IMR-90 (cell line): Measurements from ENCODE around the gene RAI1. TPM values are rescaled to one million over a fixed set of nuclear protein-coding genes. Genes with fewer than 3 reads are reported as not detected.
A peak's percentile ranks its signal among the peaks of the same experiment; 100 is the strongest.

Experiments used
- ATAC-seq: fragments of 200-7000 bp; cut with Tn5 transposase; 2 replicates; pipeline ENCODE4 v1.9.1; 2020; ENCODE audit warnings: low read depth, mild to moderate bottlenecking, moderate library complexity
- BruUV-seq: library from RNA; stranded (reverse); fragments of 400-500 nt; replicated peaks from 2 replicates; lab custom pipeline; 2021; lab: Mats Ljungman, UMichigan
- CTCF ChIA-PET: fragments of 300-600 bp; formaldehyde crosslinking; extraction: SDS; loops from one replicate; lab custom pipeline; 2021; ENCODE audit warnings: antibody characterized with exemption; lab: Yijun Ruan, JAX
- POLR2A ChIA-PET: fragments of 300-600 bp; sonication (Branson Sonifier 250); formaldehyde crosslinking; loops from one replicate; lab custom pipeline; 2022; ENCODE audit warnings: antibody characterized with exemption; ENCODE audit not compliant: unreplicated experiment; lab: Charles Lee
- DNase-seq: peaks from one replicate; pipeline ENCODE4 v3.0.0; 2013
- H2AFZ ChIP-seq: replicated peaks from 2 replicates; pipeline ENCODE3; 2013; ENCODE audit warnings: low read length, mild to moderate bottlenecking; ENCODE audit not compliant: poor library complexity
- H2AK5ac ChIP-seq: 2 replicates; pipeline ENCODE4 v1.6.1; 2013; ENCODE audit warnings: low read depth, low read length, inconsistent platforms
- H2AK9ac ChIP-seq: replicated peaks from 2 replicates; pipeline ENCODE3; 2013; ENCODE audit warnings: mild to moderate bottlenecking, low read depth, low read length, moderate library complexity; ENCODE audit not compliant: poor library complexity
- H2BK120ac ChIP-seq: 2 replicates; pipeline ENCODE4 v1.6.1; 2013; ENCODE audit warnings: low read depth, low read length, inconsistent platforms
- H2BK15ac ChIP-seq: 3 replicates; pipeline ENCODE4 v1.6.1; 2013; ENCODE audit warnings: low read depth, low read length, inconsistent platforms
- H2BK20ac ChIP-seq: 2 replicates; pipeline ENCODE4 v1.6.1; 2013; ENCODE audit warnings: low read depth, mild to moderate bottlenecking, inconsistent platforms, low read length, moderate library complexity
- H2BK5ac ChIP-seq: 2 replicates; pipeline ENCODE4 v1.6.1; 2013; ENCODE audit warnings: mild to moderate bottlenecking, low read depth, low read length, inconsistent platforms; ENCODE audit not compliant: poor library complexity, severe bottlenecking
- H3K14ac ChIP-seq: replicated peaks from 2 replicates; pipeline ENCODE4 v1.6.1; 2013; ENCODE audit warnings: low read depth, low read length, inconsistent platforms
- H3K18ac ChIP-seq: 2 replicates; pipeline ENCODE4 v1.6.1; 2013; ENCODE audit warnings: low read depth, low read length, control low read depth
- H3K23ac ChIP-seq: 2 replicates; pipeline ENCODE4 v1.6.1; 2013; ENCODE audit warnings: low read depth, low read length, inconsistent platforms
- H3K27ac ChIP-seq: 2 replicates; pipeline ENCODE4 v1.5.1; 2013; ENCODE audit warnings: mild to moderate bottlenecking, control low read depth, low read length; ENCODE audit not compliant: insufficient read depth
- H3K27me3 ChIP-seq: 2 replicates; pipeline ENCODE4 v1.6.1; 2013; ENCODE audit warnings: low read length; ENCODE audit not compliant: control insufficient read depth, insufficient read depth
- H3K36me3 ChIP-seq: 2 replicates; pipeline ENCODE4 v1.6.1; 2013; ENCODE audit warnings: low read length, mixed read lengths; ENCODE audit not compliant: control insufficient read depth, insufficient read depth
- H3K4ac ChIP-seq: 2 replicates; pipeline ENCODE4 v1.6.1; 2013; ENCODE audit warnings: low read depth, low read length, inconsistent platforms
- H3K4me1 ChIP-seq: 2 replicates; pipeline ENCODE4 v1.6.1; 2013; ENCODE audit warnings: low read length, mixed read lengths; ENCODE audit not compliant: control insufficient read depth, insufficient read depth
- H3K4me2 ChIP-seq: 2 replicates; pipeline ENCODE4 v1.6.1; 2013; ENCODE audit warnings: low read depth, mild to moderate bottlenecking, control low read depth, low read length, moderate library complexity
- H3K4me3 ChIP-seq: 2 replicates; pipeline ENCODE4 v1.5.1; 2013; ENCODE audit warnings: low read depth, mild to moderate bottlenecking, control low read depth, low read length, moderate library complexity; ENCODE audit not compliant: insufficient read depth
- H3K56ac ChIP-seq: 2 replicates; pipeline ENCODE4 v1.6.1; 2013; ENCODE audit warnings: low read length, inconsistent platforms; ENCODE audit not compliant: insufficient read depth; ENCODE audit errors: extremely low read depth
- H3K79me1 ChIP-seq, 2 experiments: 2 replicates each; pipeline ENCODE4 v1.6.1; 2013; ENCODE audit warnings: low read length in 2 of 2, inconsistent platforms in 1 of 2, low read depth in 1 of 2
- H3K9ac ChIP-seq: 2 replicates; pipeline ENCODE4 v1.6.1; 2013; ENCODE audit warnings: low read depth, low read length, control low read depth
- H3K9me1 ChIP-seq: 2 replicates; pipeline ENCODE4 v1.6.1; 2013; ENCODE audit warnings: low read length, inconsistent platforms; ENCODE audit not compliant: insufficient read depth
- H3K9me3 ChIP-seq: 2 replicates; pipeline ENCODE4 v1.6.1; 2013; ENCODE audit warnings: low read length; ENCODE audit not compliant: control insufficient read depth, insufficient read depth
- H4K20me1 ChIP-seq: 2 replicates; pipeline ENCODE4 v1.6.1; 2013; ENCODE audit warnings: low read length, inconsistent platforms; ENCODE audit not compliant: insufficient read depth
- H4K5ac ChIP-seq: 2 replicates; pipeline ENCODE4 v1.6.1; 2013; ENCODE audit warnings: mild to moderate bottlenecking, low read depth, low read length, control low read depth
- H4K8ac ChIP-seq, 2 experiments: 2 replicates each; pipeline ENCODE4 v1.6.1; 2013; ENCODE audit warnings: low read depth in 2 of 2, low read length in 2 of 2, control low read depth in 1 of 2, inconsistent platforms in 1 of 2
- H4K91ac ChIP-seq: 2 replicates; pipeline ENCODE4 v1.6.1; 2013; ENCODE audit warnings: low read depth, low read length, inconsistent platforms; ENCODE audit not compliant: insufficient read depth
- CHD1 ChIP-seq: IDR thresholded peaks from 2 replicates; pipeline ENCODE4 v1.6.1; 2012; ENCODE audit warnings: low read depth, low read length, improper control_type of control experiment
- MXI1 ChIP-seq: IDR thresholded peaks from 2 replicates; pipeline ENCODE4 v1.6.1; 2012; ENCODE audit warnings: low read depth, mild to moderate bottlenecking, low read length, moderate library complexity, borderline replicate concordance
- POLR2A ChIP-seq: IDR thresholded peaks from 2 replicates; pipeline ENCODE4 v1.6.1; 2012; ENCODE audit warnings: mild to moderate bottlenecking, low read depth, low read length
- WGBS, 2 experiments: methylation state at CpG; one replicate each; pipeline versions ENCODE4 v1.1.5 to v1.1.7; 2013; ENCODE audit warnings: missing lambda C conversion rate in 2 of 2; ENCODE audit not compliant: insufficient read length in 1 of 2; ENCODE audit errors: extremely low coverage in 2 of 2; 5-methylcytosine and 5-hydroxymethylcytosine counted together
- dilution Hi-C: fragments of 300-500 bp; cut with HindIII; formaldehyde crosslinking; loops from one replicate; pipeline ENCODE4 v1.14.3; 2018; ENCODE audit warnings: low sequenced_read_pairs; ENCODE audit not compliant: unreplicated experiment
- in situ Hi-C: fragments of 300-500 bp; cut with MboI; formaldehyde crosslinking; loops from 3 replicates; pipeline ENCODE4 v1.14.3; 2019; ENCODE audit warnings: low sequenced_read_pairs, inconsistent platforms, mixed read lengths
- intact Hi-C: fragments of 100-400 bp; cut with micrococcal nuclease; formaldehyde crosslinking; loops from 2 replicates; pipeline ENCODE4 v1.10.0; 2022
- polyA plus RNA-seq, 3 experiments: library from polyadenylated mRNA; depleted of rRNA; stranded (reverse); fragments of >200 nt; gene quantifications; 2 replicates each; pipeline ENCODE4 v1.2.3, GENCODE V29; 2012; ENCODE audit warnings: low replicate concordance in 1 of 3
- total RNA-seq: library from RNA; depleted of rRNA; stranded (reverse); fragments of >200 nt; gene quantifications from 2 replicates; pipeline ENCODE4 v1.2.3, GENCODE V29; 2012

RAI1 gene
- total and polyA plus RNA-seq, 2 of the 4 experiments (the other 2 are of a cell fraction) = 1.8 to 10.5 TPM

DNA sequence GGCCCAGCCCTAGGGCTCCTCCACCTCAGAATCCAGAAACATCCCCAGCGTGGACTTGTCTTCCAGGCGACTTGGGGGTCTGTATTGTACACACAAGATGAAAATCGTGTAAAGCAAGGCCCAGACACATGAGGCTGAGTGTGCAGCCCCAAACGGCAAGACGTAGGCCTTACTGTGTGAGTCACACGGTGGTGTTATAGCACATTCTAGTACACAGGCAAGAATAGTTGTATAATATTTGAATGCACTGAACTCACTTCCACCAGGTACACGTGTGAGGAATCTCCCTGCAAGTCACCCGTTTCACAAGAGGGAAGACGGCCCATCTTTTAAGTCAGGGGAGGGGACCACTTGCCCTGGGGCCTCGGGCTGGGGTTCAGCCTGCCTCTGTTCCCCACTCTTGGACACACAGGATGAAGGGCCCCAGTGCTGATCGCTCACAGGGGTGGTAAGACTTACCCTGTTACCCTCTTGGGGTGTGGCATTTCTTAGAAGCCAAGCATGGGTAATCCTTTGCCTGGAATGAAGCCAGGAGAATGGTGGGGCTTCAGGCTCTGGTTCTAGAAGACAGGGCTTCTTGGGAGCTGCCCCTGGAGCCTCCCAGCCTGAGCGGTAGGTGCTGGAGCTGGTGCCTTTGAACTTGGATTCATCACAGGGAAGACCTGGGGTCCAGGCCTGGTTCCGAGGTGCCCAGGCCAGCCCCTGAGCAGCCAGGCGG lies 84.3 kb downstream of the RAI1 start:
- H3K27ac ChIP-seq = no peak overlapping the region
- no peaks in the 10 kb centered on the region for H3K9me3 ChIP-seq
- no peak overlapping the region; the same call in 1 of the 2 replicates for H2AK5ac ChIP-seq
- no peak overlapping the region for H4K91ac ChIP-seq
- TF ChIP-seq POLR2A (no peak), CHD1 (no peak), MXI1 (no peak)
- no peak overlapping the region for H2BK20ac ChIP-seq
- peak; percentile 38; the same call in 1 of the 2 replicates for ATAC-seq
- peaks cover 48% of the 10 kb centered on the region for H3K4me1 ChIP-seq
- peaks cover 97% of the 10 kb centered on the region for H4K20me1 ChIP-seq
- peak; percentile 62 for DNase-seq
- H3K9me1 ChIP-seq = peaks cover 43% of the 10 kb centered on the region
- no peak overlapping the region for H4K5ac ChIP-seq
- no peak overlapping the region for H2BK5ac ChIP-seq
- ChIA-PET POLR2A (no interaction called here), CTCF (no interaction called here)
- H3K4ac ChIP-seq = no peak overlapping the region
- intact Hi-C loops (no loop called here), in situ Hi-C loops (no loop called here), dilution Hi-C loops (no loop called here)
- no peak overlapping the region for H3K4me2 ChIP-seq
- H3K27me3 ChIP-seq = no peaks in the 10 kb centered on the region
- H2AFZ ChIP-seq = peak overlapping the region; percentile 67
- peak overlapping the region; percentile 74 for H2AK9ac ChIP-seq
- no peak overlapping the region for H2BK15ac ChIP-seq
- peaks cover 41 to 95% of the 10 kb centered on the region in 2 experiments for H3K79me1 ChIP-seq
- H3K4me3 ChIP-seq = no peak overlapping the region
- no TSS peak for BruUV-seq
- no peak overlapping the region for H3K9ac ChIP-seq
- H3K56ac ChIP-seq = no peak overlapping the region
- WGBS, 2 experiments = 60% methylated on average over 2 of the region's 14 CpGs; no CpG with 5 or more reads in 1 of the 2 experiments
- no peak overlapping the region for H4K8ac ChIP-seq
- H3K36me3 ChIP-seq = peaks cover 5% of the 10 kb centered on the region
- no peak overlapping the region for H3K23ac ChIP-seq
- H3K14ac ChIP-seq = 0 out of 2 replicates have a peak overlapping the region, but pooled peaks have one; percentile 1
- no peak overlapping the region for H3K18ac ChIP-seq
- no peak overlapping the region for H2BK120ac ChIP-seq
